TTC549 (cell line): ENCODE data around the gene AFG1L.
"Not testable (repeated sequence)": the region's sequence is repeated elsewhere in the genome, so short reads cannot be mapped to it uniquely, and the experiment has no call there.

ENCODE experiments used
- FAIRE-seq: peaks from 2 replicates; lab custom pipeline; 2012; peaks lifted over from hg19 to GRCh38; lab: Jason Lieb, UNC

Gene AFG1L

DNA sequence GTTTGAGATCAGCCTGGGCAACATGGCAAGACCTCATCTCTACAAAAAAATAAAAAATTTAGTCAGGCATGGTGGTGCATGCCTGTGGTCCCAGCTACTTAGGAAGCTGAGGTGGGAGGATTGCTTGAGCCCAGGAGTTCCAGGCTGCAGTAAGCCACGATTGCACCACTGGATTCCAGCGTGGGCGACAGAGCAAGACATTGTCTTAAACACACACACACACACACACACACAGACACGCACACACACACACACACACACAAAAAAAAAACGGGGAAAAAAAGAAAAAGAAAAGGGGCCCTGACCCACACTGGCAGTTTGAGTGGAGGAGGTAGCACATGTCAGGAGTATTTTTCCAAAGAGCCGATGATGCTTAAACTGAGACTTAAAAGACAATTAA lies 122.2 kb downstream of the AFG1L start:
- FAIRE-seq, result no peak

DNA sequence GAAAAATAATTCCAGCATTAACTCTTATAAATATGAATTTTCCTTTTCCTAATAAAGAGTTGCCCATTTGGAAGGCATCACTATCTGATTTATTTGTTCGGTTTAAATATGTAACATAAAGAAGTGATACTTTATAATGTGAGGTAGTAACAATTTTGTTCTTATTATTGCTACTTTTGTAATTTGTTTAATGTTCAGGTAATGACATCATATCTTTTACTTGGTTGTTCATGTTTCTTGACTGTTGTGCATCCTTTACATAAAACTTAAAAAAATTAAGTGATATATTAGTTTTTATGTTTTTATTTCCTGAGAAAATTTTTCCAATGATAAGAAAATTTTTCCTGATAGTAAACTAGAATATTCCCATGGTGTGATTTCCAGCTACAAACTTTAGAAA lies 124.6 kb downstream of the AFG1L start:
- FAIRE-seq, result no peak

DNA sequence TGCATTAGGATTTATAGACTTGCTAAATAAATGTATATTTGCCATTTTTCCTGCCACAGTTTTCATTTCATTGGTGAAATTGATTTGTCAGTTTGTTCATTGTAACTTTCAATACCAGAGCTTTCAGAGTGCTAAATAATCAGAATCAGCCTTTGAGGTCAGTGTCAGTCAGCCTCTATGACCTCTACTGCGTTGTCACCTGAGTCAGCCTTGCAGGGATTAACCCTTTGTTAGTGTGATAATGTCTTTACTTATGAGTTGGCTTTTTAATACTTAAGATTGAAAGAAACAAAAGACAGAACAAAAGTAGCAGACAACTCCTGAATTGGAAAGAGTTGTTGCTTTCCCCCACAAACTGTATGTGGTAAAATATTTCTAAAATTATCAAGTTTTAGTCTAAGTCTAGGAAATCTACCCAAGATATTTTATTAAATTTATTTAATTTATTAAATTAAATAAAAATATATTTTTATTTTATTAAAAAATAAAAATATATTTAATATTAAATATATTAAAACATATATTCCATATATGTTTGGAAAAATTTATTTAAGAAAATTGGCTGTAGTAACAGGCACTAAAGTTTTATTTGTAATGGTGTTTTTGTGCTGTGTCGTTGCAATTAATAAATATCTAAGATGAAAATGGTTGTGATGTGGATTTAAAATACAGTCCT lies 125.2 kb downstream of the AFG1L start:
- peak; percentile 90 for FAIRE-seq

DNA sequence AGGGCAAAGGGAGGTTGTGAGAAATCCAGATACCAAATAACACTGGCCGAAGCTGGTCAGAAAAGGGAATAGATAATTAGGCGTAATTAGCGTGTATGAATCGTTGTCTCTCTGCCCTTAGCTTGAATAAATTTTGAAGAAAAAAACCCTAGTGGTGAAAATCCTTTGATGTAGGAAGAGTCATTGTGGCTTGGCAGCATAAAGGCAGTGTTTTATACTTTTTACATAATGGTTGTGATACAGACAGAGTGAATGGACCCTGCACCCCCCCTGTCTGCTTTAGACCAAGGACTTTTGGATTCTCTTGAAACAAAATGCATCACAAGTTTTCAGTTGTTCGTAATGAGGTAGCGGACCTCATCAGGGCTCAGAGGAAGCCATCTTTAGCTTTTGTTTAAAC lies 126.5 kb downstream of the AFG1L start:
- FAIRE-seq, result no peak

DNA sequence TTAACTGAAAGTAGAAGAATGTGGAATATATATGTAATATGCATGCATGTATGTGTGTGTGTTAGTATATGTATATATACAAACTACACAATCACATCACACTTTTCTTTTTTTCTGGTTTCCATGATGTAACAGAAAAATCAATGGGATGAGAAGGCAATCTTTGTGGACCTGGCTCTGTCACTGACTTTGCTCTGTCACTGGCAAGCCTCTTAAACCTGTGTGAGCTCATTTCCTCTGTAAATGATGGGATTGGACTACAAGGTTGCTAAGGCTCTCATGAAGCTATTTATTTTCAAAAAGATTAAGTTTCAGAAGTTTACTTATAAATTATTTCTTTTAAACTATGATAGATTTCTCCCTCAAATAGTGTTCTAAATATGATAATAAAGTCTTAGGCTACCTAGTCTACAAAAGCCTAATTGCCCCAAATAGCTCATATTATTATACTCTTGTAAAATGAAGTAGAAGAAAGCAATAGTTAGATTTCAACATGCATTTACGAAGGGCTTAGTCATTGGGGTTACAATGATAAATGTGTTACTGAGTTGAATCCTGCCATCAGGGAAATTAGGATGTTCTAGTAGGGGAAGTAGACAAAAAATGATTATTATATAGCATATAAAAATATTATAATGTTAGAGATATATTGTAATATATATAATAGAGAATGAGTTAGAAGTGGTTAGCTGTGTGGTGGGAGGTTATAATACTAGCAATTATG lies 129.3 kb downstream of the AFG1L start:
- FAIRE-seq, result no peak

DNA sequence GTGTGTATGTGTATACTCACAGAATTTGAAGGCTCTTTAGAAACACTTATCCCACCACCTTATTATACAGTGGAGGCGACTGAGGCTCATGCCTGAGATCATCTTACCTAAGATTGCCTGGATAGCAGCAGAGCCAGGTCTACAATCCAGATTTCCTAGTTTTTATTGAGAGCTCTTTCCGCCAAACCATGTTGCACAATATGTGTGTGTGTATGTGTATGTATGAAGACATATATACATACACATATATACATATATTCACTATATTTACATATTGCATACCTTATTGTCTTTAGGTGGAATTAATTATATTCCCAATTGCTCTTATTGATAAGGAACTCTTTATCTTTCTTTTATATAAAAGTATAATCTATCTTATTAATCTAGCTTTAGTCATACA lies 130.6 kb downstream of the AFG1L start:
- no peak for FAIRE-seq

DNA sequence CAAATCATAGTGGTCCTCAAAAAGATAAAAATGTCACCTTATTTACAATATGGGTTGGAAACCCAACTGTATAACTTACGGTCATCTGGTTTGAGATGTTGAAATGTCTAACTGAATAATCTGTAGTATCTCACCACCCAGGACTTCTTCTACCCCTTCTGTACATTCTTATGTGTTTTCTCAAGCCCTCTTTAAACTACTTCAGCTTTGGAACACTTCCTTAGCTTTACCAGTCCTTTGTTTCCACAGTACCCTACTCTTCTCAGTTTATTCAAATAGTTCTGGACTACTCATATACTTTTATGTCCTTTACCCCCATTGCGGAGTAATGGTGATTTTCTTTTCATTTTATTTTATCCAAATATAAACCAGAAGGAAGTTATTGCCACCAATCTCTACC lies 137.3 kb downstream of the AFG1L start:
- FAIRE-seq, result no peak

DNA sequence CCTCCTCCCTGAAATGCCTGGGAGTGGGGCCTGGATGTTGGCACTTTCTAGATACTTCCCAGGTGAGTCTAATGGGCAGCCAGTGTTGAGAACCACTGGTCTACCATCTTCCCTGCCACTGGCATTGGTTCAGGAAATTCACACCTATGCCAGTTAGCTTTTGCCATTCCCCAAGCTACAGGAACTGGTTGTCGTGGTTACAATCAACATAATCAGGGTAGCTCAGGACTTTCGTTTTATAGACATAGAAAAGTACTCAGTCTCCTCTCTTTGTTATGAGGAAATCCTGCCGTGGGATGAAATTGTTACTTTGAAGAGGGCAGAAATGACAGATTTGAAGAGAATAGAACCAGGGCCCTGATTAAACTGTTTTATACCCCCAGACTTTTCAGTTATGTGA lies 137.9 kb downstream of the AFG1L start:
- no peak for FAIRE-seq

DNA sequence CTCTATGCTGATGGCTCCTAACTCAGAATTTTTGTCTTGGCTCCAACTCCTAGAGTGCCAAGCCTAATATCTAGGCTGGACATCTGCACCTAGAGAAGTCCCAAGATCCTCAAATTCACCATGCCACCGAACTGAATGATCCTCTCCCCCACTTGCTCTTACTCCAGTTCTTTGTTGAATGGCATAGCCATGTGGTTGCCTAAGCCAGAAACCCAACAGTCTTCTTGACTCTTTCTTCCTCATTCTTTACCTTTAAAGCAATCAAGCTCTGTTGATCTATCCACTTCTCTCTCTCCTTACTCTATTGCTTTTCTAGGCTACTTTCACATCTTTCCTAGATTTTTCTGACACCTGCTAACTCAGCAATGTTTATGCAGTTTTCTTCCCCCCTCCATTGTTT lies 139.4 kb downstream of the AFG1L start:
- FAIRE-seq, result no peak

DNA sequence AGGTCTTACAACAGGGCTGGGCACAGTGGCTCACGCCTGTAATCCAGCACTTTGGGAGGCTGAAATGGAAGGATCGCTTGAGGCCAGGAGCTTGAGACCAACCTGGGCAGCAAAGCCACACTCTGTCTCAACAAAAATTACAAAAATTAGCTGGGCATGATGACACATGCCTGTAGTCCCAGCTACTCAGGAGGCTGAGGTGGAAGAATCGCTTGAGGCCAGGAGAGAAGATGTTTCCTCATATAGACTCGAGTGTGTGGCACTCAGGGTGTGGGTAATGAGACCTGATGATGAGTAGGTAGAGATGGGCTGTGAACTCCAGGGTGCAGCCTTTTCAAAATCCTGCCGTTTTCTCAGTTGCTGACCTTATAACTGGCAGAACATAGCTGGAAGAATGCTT lies 140.5 kb downstream of the AFG1L start:
- no peak for FAIRE-seq

DNA sequence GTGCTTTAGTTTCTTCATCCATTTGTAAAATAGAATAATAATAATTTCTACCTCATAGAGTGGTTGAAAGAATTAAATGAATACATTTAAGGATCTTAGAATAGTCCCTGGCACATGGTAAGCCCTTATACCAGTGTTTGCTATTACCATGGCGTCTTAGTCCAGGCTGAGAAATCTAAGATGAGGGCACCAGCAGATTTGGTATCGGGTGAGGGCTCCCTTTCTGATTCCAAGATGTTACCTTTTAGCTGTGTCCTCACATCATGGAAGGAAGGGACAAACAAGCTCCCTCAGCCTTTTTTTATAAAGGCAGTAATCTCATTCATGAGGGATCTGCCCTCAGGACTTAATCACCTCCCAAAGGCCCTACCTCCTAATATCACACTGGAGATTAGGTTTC lies 141.9 kb downstream of the AFG1L start:
- no peak for FAIRE-seq

DNA sequence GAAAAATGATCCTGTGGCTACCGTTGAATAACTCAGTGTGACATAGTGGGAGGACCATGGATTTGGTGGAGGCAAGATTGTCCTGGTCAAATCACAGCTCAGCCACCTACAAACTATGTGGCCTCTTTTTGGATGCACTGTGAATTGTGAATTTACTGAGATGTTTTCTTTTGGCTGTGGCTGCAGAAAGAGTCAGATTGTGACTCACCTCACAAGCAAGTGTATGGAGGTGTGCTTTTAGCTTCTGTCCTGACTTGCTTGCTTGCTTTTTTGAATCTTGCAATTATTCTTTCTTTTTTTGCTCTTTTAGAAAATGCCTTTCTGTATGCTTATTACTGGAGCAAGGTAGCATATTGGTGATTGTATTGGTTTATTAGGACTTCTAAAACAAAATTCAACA lies 143.0 kb downstream of the AFG1L start:
- FAIRE-seq, result no peak

DNA sequence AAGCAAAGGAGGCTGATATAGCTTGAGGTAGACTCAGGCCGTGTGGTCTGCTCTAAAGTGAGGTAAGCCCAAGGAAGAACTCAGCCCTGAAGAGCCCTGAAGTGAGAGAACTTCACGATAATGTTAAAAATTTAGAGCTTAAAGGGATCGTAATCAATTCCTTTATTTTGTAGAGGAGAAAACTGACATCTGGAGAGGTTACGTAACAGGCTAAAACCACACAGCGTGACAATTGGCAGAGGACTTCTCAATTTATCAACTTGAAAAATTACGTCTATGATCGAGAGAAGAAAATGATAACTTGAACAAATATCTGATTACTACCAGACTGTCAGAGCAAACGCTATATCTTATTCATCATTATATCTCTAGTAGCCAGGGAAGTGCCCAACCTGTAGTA lies 144.1 kb downstream of the AFG1L start:
- FAIRE-seq, result no peak

DNA sequence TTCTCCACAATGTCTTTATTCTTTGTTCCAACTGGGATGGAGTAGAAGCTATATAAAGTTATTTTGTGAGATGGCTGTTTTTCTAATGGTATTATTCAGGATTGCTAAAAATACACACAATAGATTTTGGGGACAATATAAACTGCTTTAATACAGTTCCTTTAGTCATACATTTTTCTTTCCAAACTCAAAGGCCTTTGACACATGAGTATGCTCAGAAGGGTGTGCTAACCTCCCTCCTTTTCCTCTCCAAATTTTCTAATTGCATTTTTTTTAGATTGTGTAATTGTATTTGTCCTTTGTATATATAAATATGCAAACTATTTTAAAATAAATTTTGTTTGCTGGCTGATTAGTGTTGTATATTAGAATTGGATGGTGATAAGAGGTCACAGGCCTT lies 146.3 kb downstream of the AFG1L start:
- FAIRE-seq, result no peak

DNA sequence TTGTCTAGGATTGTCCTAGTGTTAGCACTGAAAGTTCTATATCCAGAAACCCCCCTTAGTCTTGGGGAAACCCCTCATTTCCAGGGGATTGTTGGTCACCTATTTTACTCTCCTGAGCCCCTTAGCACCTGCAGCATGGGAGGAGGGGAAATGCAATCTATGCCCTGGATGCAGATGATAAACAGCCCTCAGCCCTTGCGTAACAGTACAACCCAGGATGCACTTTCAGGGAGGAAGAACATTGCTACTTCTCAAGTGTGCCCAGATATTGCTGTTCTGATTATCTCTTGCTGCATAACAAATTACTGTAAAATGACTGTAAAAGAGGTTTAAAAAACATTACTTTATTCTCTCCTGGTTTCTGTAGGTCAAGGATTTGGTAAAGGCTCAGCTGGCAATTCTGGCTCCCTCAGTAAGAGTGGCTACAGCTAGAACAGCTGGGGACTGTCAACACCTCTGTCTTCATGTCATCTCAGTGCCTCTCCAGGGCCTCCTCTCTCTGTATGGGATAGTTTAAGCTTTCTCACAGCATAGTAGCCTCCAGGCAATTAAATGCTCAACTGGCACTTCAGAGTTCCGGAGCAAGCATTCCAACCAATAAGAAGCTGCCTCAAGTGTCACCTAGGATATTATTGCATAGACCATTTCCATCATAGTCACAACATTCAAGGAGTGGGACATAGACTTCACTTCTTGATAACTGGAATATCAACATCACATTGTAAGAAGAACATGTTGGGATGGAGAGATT lies 148.1 kb downstream of the AFG1L start:
- FAIRE-seq, result no peak

DNA sequence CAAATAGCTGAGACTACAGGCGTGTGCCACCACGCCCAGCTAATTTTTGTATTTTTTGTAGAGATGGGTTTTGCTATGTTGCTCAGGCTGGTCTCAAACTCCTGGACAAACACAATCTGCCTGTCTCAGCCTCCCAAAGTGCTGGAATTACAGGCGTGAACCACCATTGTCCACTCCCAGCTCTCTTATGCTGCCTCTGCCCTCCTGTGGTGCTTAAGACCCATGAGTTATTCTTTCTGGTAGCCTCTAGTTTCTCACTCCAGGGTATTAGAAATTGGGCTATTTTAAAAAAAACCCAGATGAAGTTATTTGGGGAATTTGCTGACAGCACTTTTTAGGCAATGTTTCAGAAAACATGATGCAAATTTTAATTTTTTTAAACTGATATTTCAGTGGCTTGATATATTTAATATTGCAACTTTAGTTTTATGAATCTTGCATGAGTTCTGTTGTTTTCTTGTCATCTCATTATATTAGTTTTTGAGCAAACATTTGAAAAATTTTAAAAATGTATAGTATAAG lies 151.8 kb downstream of the AFG1L start:
- no peak for FAIRE-seq

DNA sequence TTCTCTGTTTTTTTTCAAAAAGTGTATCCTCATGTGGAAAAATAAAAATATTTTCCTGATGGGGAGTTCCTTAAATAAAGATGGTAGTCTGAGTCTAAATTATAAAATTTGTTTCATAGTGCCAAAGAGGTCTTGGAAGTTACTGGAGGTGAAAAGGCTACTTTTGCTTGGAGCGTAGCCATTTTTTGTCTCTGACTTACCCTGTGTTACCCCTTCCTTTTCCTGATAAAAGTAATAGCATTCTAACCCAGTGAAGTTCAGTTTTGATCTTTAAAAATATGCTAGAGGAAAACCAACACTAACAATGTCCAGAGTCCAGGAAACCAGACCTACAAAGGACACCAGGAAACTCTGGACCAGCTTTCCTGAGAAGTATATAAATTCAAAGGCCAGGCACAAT lies 153.6 kb downstream of the AFG1L start:
- FAIRE-seq, result no peak

DNA sequence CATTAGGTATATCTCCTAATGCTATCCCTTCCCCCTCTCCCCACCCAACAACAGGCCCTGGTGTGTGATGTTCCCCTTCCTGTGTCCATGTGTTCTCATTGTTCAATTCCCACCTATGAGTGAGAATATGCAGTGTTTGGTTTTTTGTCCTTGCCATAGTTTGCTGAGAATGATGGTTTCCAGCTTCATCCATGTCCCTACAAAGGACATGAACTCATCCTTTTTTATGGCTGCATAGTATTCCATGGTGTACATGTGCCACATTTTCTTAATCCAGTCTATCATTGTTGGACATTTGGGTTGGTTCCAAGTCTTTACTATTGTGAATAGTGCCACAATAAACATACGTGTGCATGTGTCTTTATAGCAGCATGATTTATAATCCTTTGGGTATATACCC lies 154.9 kb downstream of the AFG1L start:
- not testable (repeated sequence) for FAIRE-seq

DNA sequence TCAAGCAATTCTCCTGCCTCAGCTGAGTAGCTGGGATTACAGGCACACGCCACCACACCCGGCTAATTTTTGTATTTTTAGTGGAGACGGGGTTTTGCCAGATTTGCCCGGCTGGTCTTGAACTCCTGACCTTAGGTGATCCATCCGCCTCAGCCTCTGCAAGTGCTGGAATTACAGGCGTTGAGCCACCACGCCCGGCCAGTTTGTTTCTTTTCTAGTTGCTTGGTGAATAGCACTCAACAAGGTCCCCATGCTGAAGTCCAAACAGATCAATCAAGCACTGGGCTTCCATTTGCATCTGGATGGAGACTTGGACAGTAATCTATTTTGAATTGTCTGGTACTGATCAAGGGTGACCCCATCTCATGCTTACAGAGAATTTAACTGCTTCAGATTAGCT lies 157.0 kb downstream of the AFG1L start:
- no peak for FAIRE-seq

DNA sequence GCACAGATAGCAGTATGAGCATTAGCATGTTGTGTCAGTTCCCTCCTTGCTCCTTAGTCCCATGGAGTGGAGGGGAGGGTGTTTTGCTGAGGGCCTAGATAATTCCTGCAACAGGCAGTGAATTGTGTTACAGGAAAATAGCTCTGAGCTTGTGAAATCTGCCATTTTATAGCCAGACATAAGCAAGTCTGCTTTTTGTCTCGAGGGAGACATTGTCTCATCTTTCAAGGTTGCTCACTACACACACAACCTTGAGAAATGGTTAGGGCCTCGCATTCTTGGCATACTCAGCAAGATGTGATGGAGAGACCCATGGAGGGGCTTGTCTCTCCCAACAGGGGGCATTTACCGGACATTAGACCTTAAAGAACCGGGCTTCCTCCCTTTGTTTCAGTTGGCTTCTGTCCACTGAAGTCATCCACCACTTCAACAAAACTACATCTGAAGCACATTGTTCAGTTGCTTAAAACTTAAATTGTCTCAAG lies 157.9 kb downstream of the AFG1L start:
- FAIRE-seq, result no peak

DNA sequence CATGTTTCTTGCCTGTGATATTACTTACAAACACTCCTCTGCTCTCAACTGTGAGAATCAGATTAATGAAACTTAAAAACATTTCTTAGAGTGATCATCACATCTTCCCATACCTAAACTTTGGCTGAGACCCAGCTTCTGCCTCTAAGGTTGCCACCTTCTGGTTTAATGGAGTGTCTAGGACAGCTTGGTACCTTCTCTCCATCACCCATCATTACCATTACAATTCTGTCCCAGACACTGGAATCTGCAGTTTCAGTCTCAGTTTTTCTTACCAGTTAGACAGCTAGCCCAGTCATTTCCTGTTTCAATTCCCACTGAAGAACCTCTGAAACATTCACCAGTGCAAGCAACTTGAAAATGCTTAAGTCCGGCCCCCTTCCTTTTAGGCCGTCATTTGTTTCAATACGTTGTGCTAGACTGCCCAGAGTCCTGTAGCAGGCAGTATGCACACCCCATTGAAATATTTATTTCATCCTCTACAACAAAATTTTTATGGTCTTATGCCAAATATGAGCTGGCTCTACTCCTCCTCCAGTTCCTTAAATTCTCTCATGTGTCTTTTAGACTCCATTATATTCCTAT lies 158.8 kb downstream of the AFG1L start:
- FAIRE-seq, result no peak

DNA sequence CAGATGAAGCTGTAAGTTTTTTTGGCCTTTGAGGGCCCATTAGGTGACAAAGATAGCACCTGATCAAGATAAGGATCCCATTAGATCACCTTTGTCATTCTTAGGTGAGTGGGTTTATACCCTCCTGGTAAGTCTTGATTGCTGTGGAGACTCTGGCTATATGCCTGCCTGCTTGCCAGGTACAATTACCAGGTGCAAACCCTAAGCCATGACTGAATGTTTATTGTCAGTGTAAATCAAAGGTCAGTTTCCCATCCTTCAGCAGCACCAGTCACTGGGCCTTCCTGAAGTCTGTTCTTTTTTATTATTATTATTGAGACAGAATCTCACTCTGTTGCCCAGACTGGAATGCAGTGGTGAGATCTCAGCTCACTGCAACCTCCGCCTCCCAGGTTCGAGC lies 159.5 kb downstream of the AFG1L start:
- FAIRE-seq, result no peak

DNA sequence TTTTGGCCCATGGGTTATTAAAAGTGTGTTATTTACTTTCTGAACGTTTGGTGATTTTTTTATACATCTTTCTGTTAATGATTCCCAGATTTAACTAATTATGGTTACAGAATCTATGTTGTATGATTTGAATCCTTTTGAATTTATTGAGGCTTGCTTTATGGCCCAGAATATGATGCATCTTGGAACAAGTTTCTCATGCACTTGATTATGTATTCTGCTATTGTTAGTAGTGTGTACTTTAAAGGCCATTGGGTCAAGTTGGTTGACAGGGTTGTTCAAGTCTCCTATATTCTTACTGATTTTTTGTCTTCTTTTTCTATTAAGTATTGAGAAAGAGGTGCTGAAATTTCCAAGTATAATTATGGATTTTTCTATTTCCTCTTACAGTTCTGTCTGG lies 160.8 kb downstream of the AFG1L start:
- FAIRE-seq, result no peak
